ENCODE measurements around the gene TBC1D22A.

GRCh38 chr22:46846150-46846831, 83.8 kb downstream of the TBC1D22A start:
- TF ChIP-seq EZH2phosphoT487 (IDR thresholded peaks at IDR 0.05; ENCODE audit: borderline replicate concordance, low read length) (no peak), EZH2 (IDR thresholded peaks at IDR 0.05; ENCODE audit: low read length, unreplicated experiment) (no peak)
- TF ChIP-seq, protein P1, sequence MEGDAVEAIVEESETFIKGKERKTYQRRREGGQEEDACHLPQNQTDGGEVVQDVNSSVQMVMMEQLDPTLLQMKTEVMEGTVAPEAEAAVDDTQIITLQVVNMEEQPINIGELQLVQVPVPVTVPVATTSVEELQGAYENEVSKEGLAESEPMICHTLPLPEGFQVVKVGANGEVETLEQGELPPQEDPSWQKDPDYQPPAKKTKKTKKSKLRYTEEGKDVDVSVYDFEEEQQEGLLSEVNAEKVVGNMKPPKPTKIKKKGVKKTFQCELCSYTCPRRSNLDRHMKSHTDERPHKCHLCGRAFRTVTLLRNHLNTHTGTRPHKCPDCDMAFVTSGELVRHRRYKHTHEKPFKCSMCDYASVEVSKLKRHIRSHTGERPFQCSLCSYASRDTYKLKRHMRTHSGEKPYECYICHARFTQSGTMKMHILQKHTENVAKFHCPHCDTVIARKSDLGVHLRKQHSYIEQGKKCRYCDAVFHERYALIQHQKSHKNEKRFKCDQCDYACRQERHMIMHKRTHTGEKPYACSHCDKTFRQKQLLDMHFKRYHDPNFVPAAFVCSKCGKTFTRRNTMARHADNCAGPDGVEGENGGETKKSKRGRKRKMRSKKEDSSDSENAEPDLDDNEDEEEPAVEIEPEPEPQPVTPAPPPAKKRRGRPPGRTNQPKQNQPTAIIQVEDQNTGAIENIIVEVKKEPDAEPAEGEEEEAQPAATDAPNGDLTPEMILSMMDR (conservative IDR thresholded peaks at IDR 0.05; ENCODE audit: low read depth, low read length), result no peak

All from PC-3 (cell line).